ENCODE data around the gene TKTL1.

Gene TKTL1

DNA sequence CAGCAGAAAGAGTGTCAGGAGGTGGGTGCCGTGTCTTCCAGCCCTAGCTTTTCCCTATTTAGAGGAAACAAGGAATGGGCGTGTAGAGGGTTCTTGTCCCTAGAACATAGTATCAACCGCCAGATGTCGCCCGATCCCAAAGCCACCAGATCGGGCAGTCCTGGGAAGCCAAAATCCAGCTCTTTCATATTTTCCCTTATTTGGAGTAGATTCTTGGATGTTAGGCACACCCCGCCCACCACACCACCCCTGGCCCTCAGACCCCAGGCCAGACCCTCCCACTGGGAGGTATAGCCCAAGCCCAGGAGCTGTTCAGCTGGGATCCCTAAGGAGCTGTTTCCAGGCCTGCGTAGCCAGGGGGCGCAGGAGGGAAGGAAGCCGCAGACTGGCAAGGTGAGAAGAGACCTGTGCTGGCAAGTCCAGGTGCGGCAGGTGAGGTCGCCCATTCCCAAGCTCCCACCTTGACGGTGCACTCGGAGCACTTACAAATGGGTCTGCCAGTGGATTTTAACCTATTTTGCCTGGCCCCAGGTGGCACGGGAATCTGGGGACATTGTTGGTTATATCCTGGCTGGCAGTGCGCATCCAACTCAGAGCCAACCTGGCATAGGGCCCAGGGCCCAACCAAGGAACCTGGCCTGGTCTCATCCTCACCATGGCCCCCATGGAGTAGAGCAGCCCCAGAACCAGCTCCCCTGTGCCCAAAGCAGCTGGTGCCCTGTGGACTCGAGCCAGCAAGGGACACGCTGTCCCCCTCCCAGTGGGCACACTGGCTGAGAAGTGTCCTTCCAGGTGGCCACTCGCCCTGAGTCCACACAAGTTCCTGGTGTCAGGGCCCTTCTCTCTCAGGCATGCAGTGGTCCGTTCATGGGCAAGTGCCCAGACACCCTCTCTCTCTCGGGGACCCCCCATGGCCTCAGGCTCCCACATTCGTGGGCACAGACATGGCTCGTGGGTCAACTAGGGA lies 78.0 kb downstream of the TKTL1 start:
- H3K4me1 ChIP-seq (ENCODE audit: low read length): peaks cover 41% of the 10 kb centered on the region

DNA sequence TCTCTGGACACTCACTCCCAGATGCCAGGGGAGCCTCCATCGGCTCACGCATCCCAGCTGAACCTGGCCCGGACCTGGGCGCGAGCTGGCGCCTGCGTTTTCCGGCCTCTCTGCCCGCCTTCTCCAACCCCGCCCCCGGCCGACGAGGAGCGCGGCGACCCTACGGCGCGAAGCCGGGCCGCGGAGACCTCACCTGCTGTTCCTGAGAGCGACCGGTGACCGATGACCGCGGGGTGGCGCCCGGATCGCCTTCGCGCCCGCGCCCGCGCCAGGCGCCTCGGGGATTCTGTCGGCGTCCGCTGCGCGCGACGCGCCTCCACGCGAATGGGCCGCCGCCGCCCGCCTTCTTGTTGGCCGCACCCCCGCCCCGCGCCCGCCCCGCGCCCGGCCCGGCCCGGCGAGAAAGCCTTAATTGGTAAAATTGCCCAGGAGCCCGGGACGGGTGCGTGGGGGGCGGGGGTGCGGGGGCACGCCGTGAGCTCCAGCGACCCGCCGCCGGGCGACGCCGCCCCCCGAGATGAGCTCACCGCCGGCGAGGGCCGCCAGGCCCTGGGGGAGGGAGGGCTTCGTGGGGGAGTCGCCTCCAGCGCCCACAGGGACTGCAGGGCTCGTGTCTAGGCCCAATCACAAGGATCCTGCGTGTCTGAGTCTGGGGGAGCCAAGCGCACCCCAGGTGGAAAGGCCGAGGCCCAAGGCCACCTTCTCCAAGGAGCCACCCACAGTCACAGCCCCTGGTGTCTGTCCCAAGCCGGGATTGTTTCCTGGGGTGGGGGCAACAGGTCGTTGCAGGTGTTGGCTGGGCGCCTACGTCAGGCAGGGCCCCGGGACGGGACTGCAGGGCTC lies 78.9 kb downstream of the TKTL1 start, which contains the start of gene FLNA:
TSS of gene FLNA (minus strand) at position 322 of the 843 bp plus-strand sequence. CDS start 3,389 bp downstream, outside the sequence.
- peak within 1 kb of the TSS; percentile 94 for H3K4me3 ChIP-seq (ENCODE audit: low read length)
- peaks cover 19% of the 10 kb centered on the region for H3K79me2 ChIP-seq (ENCODE audit: low read length)
- peak within 1 kb of the TSS; percentile 71 for H2AFZ ChIP-seq (ENCODE audit: low read depth, low read length)
- H3K27me3 ChIP-seq (ENCODE audit: low read depth, low read length): no peaks in the 10 kb centered on the region
- H3K4me1 ChIP-seq (ENCODE audit: low read length): peaks cover 35% of the 10 kb centered on the region
- H4K20me1 ChIP-seq (ENCODE audit: insufficient read depth, low read length): no peaks in the 10 kb centered on the region
- TF ChIP-seq EZH2phosphoT487 (IDR thresholded peaks at IDR 0.05; ENCODE audit: low read depth): no peak
- TF ChIP-seq, protein P1, sequence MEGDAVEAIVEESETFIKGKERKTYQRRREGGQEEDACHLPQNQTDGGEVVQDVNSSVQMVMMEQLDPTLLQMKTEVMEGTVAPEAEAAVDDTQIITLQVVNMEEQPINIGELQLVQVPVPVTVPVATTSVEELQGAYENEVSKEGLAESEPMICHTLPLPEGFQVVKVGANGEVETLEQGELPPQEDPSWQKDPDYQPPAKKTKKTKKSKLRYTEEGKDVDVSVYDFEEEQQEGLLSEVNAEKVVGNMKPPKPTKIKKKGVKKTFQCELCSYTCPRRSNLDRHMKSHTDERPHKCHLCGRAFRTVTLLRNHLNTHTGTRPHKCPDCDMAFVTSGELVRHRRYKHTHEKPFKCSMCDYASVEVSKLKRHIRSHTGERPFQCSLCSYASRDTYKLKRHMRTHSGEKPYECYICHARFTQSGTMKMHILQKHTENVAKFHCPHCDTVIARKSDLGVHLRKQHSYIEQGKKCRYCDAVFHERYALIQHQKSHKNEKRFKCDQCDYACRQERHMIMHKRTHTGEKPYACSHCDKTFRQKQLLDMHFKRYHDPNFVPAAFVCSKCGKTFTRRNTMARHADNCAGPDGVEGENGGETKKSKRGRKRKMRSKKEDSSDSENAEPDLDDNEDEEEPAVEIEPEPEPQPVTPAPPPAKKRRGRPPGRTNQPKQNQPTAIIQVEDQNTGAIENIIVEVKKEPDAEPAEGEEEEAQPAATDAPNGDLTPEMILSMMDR (IDR thresholded peaks at IDR 0.05; ENCODE audit: low read depth, low read length): peak; percentile 24; the same call in 1 of the 2 replicates
- peak within 1 kb of the TSS; percentile 94 for H3K9ac ChIP-seq (ENCODE audit: low read length)
- H3K36me3 ChIP-seq (replicated peaks; ENCODE audit: low read depth, low read length): peaks cover 8% of the 10 kb centered on the region
- H3K9me3 ChIP-seq (ENCODE audit: insufficient read depth, low read length): no peaks in the 10 kb centered on the region
- H3K27ac ChIP-seq (ENCODE audit: low read length): peak within 1 kb of the TSS; percentile 89
- peak within 1 kb of the TSS; percentile 99 for H3K4me2 ChIP-seq (ENCODE audit: low read length)

More for the DNA sequence above, 78.0 kb downstream of the TKTL1 start:
- Histone ChIP-seq H3K4me2 (ENCODE audit: low read length) (peak overlapping the region; percentile 99), H3K27ac (ENCODE audit: low read length) (peak overlapping the region; percentile 89), H3K9me3 (ENCODE audit: insufficient read depth, low read length) (no peaks in the 10 kb centered on the region), H3K36me3 (replicated peaks; ENCODE audit: low read depth, low read length) (peaks cover 8% of the 10 kb centered on the region), H3K4me3 (ENCODE audit: low read length) (peak overlapping the region; percentile 94), H3K27me3 (ENCODE audit: low read depth, low read length) (no peaks in the 10 kb centered on the region), H4K20me1 (ENCODE audit: insufficient read depth, low read length) (peaks cover 6% of the 10 kb centered on the region), H3K9ac (ENCODE audit: low read length) (peak overlapping the region; percentile 94), H3K79me2 (ENCODE audit: low read length) (peaks cover 24% of the 10 kb centered on the region), H2AFZ (ENCODE audit: low read depth, low read length) (peak overlapping the region; percentile 49)
- TF ChIP-seq, protein P1 (IDR thresholded peaks at IDR 0.05; ENCODE audit: low read depth, low read length): peak; percentile 77
- TF ChIP-seq EZH2phosphoT487 (IDR thresholded peaks at IDR 0.05; ENCODE audit: low read depth): no peak

DNA sequence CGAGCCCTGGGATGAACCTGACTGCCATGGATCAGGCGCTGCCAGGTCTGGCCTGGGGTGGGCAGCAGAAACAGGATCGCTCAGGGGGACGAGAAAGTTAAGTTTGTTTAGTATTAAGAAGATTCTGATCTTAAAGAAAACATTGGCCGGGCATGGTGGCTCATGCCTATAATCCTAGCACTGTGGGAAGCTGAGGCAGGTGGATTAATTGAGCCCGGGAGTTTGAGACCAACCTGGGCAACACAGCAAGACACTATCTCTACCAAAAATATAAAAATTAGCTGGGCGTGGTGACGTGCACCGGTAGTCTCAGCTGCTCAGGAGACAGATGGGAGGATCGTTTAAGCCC lies 79.5 kb downstream of the TKTL1 start:
- Histone ChIP-seq H3K9ac (ENCODE audit: low read length) (peak overlapping the region; percentile 94), H3K4me2 (ENCODE audit: low read length) (peak overlapping the region; percentile 99), H4K20me1 (ENCODE audit: insufficient read depth, low read length) (no peaks in the 10 kb centered on the region), H3K79me2 (ENCODE audit: low read length) (peaks cover 19% of the 10 kb centered on the region), H3K4me3 (ENCODE audit: low read length) (peak overlapping the region; percentile 94), H3K9me3 (ENCODE audit: insufficient read depth, low read length) (no peaks in the 10 kb centered on the region), H2AFZ (ENCODE audit: low read depth, low read length) (peak overlapping the region; percentile 71; the same call in 1 of the 2 replicates), H3K27me3 (ENCODE audit: low read depth, low read length) (no peaks in the 10 kb centered on the region), H3K4me1 (ENCODE audit: low read length) (peaks cover 36% of the 10 kb centered on the region), H3K27ac (ENCODE audit: low read length) (peak overlapping the region; percentile 30; the same call in 1 of the 2 replicates), H3K36me3 (replicated peaks; ENCODE audit: low read depth, low read length) (peaks cover 4% of the 10 kb centered on the region)
- TF ChIP-seq, protein P1 (IDR thresholded peaks at IDR 0.05; ENCODE audit: low read depth, low read length): no peak
- no peak for TF ChIP-seq EZH2phosphoT487 (IDR thresholded peaks at IDR 0.05; ENCODE audit: low read depth)

Data from OCI-LY3 (cell line).